Activated B cell treated with CpG ODN at 0.5 μM for 24 hours (primary cell): ENCODE data around the gene TMEM212. TPM values are rescaled to one million over a fixed set of nuclear protein-coding genes. Genes with fewer than 3 reads are reported as not detected.

Experiments
- ATAC-seq: fragments of 200-7000 bp; cut with Tn5 transposase; one replicate; pipeline ENCODE4 v1.10.0; 2021; ENCODE audit warnings: low read depth, mild to moderate bottlenecking, moderate library complexity
- CTCF ChIA-PET: fragments of 350-600 bp; sonication (Branson Sonifier 250); formaldehyde crosslinking; loops from one replicate; lab custom pipeline; 2021; ENCODE audit warnings: antibody characterized with exemption; lab: Charles Lee
- POLR2A ChIA-PET: fragments of 350-600 bp; sonication (Branson Sonifier 250); formaldehyde crosslinking; loops from one replicate; lab custom pipeline; 2021; ENCODE audit warnings: antibody characterized with exemption; lab: Charles Lee
- DNase-seq: peaks from one replicate; pipeline ENCODE4 v3.0.0; 2022
- H3K27ac Mint-ChIP-seq: one replicate; pipeline ENCODE4 v1.8.0; 2020; ENCODE audit warnings: mixed read lengths
- H3K27me3 Mint-ChIP-seq: one replicate; pipeline ENCODE4 v1.8.0; 2021; ENCODE audit warnings: mixed read lengths
- H3K36me3 Mint-ChIP-seq: one replicate; pipeline ENCODE4 v1.8.0; 2021; ENCODE audit warnings: low read depth, mixed read lengths
- H3K4me1 Mint-ChIP-seq: one replicate; pipeline ENCODE4 v1.8.0; 2021; ENCODE audit warnings: mixed read lengths
- H3K4me3 Mint-ChIP-seq: one replicate; pipeline ENCODE4 v1.8.0; 2020; ENCODE audit warnings: mild to moderate bottlenecking, mixed read lengths
- H3K9me3 Mint-ChIP-seq: one replicate; pipeline ENCODE4 v1.8.0; 2020; ENCODE audit warnings: mixed read lengths
- CTCF ChIP-seq: fragments of 200-600 bp; IDR thresholded peaks from one replicate; pipeline ENCODE4 v1.8.0; 2022; ENCODE audit warnings: antibody characterized with exemption, mild to moderate bottlenecking
- intact Hi-C: fragments of 100-400 bp; cut with micrococcal nuclease; formaldehyde crosslinking; loops from one replicate; pipeline ENCODE4 v1.15.1; 2024
- total RNA-seq: library from RNA; stranded (reverse); gene quantifications from 2 replicates; pipeline ENCODE4 v1.2.3, GENCODE V29; 2022

The TMEM212 gene
- total RNA-seq, 1 donor from 2014 or later: not detected

- no peak overlapping the region for H3K27ac Mint-ChIP-seq
- ATAC-seq: no peak
- H3K4me3 Mint-ChIP-seq: no peak overlapping the region
- H3K9me3 Mint-ChIP-seq: peaks cover 2% of the 10 kb centered on the region
- POLR2A ChIA-PET: no interaction called here
- H3K27me3 Mint-ChIP-seq: no peaks in the 10 kb centered on the region
- no peak for TF ChIP-seq CTCF
- CTCF ChIA-PET: no interaction called here
- intact Hi-C loops: no loop called here
- no peaks in the 10 kb centered on the region for H3K4me1 Mint-ChIP-seq
- no peaks in the 10 kb centered on the region for H3K36me3 Mint-ChIP-seq
- DNase-seq: no peak
Measured at GRCh38 chr3:171860830-171861535, 17.8 kb downstream of the TMEM212 start.

- no peaks in the 10 kb centered on the region for H3K36me3 Mint-ChIP-seq
- POLR2A ChIA-PET: no interaction called here
- intact Hi-C loops: no loop called here
- H3K9me3 Mint-ChIP-seq: no peaks in the 10 kb centered on the region
- CTCF ChIA-PET: no interaction called here
- DNase-seq (no peak), ATAC-seq (no peak)
- H3K4me1 Mint-ChIP-seq: no peaks in the 10 kb centered on the region
- TF ChIP-seq CTCF: no peak
- H3K27me3 Mint-ChIP-seq: no peaks in the 10 kb centered on the region
- no peak overlapping the region for H3K4me3 Mint-ChIP-seq
- no peak overlapping the region for H3K27ac Mint-ChIP-seq
Measured at GRCh38 chr3:171862392-171862791, 19.2 kb downstream of the TMEM212 start.

GRCh38 chr3:171862993-171863521 is 19.9 kb downstream of the TMEM212 start:
- intact Hi-C loops: no loop called here
- H3K9me3 Mint-ChIP-seq: no peaks in the 10 kb centered on the region
- CTCF ChIA-PET: no interaction called here
- H3K27me3 Mint-ChIP-seq: no peaks in the 10 kb centered on the region
- H3K4me3 Mint-ChIP-seq: no peak overlapping the region
- POLR2A ChIA-PET: no interaction called here
- no peaks in the 10 kb centered on the region for H3K36me3 Mint-ChIP-seq
- no peak for TF ChIP-seq CTCF
- H3K27ac Mint-ChIP-seq: no peak overlapping the region
- no peaks in the 10 kb centered on the region for H3K4me1 Mint-ChIP-seq
- DNase-seq (no peak), ATAC-seq (no peak)

- no peak for DNase-seq
- no peak for ATAC-seq
- H3K27ac Mint-ChIP-seq: no peak overlapping the region
- no peaks in the 10 kb centered on the region for H3K9me3 Mint-ChIP-seq
- CTCF ChIA-PET: no interaction called here
- POLR2A ChIA-PET: no interaction called here
- no peak overlapping the region for H3K4me3 Mint-ChIP-seq
- H3K4me1 Mint-ChIP-seq: no peaks in the 10 kb centered on the region
- intact Hi-C loops: no loop called here
- no peaks in the 10 kb centered on the region for H3K36me3 Mint-ChIP-seq
- TF ChIP-seq CTCF: no peak
- H3K27me3 Mint-ChIP-seq: no peaks in the 10 kb centered on the region
Measured at GRCh38 chr3:171863920-171864319, 20.8 kb downstream of the TMEM212 start.

GRCh38 chr3:171865191-171865865 is 22.2 kb downstream of the TMEM212 start:
- CTCF ChIA-PET: no interaction called here

More at GRCh38 chr3:171865191-171865865, 22.2 kb downstream of the TMEM212 start:
- no peaks in the 10 kb centered on the region for H3K36me3 Mint-ChIP-seq
- peaks cover under 1% of the 10 kb centered on the region for H3K27me3 Mint-ChIP-seq
- TF ChIP-seq CTCF: no peak
- DNase-seq (no peak), ATAC-seq (no peak)
- H3K27ac Mint-ChIP-seq: no peak overlapping the region
- POLR2A ChIA-PET: no interaction called here
- no peaks in the 10 kb centered on the region for H3K4me1 Mint-ChIP-seq
- H3K9me3 Mint-ChIP-seq: no peaks in the 10 kb centered on the region
- intact Hi-C loops: no loop called here
- no peak overlapping the region for H3K4me3 Mint-ChIP-seq
